NCI-H2227 treated with DMSO at 0.1 percent for 48 hours (cell line): Measurements from ENCODE around the gene ICAM3.

ENCODE experiments used
- DNase-seq: peaks from one replicate; lab custom pipeline; 2025; lab: John Stamatoyannopoulos, UW

The ICAM3 gene

DNA sequence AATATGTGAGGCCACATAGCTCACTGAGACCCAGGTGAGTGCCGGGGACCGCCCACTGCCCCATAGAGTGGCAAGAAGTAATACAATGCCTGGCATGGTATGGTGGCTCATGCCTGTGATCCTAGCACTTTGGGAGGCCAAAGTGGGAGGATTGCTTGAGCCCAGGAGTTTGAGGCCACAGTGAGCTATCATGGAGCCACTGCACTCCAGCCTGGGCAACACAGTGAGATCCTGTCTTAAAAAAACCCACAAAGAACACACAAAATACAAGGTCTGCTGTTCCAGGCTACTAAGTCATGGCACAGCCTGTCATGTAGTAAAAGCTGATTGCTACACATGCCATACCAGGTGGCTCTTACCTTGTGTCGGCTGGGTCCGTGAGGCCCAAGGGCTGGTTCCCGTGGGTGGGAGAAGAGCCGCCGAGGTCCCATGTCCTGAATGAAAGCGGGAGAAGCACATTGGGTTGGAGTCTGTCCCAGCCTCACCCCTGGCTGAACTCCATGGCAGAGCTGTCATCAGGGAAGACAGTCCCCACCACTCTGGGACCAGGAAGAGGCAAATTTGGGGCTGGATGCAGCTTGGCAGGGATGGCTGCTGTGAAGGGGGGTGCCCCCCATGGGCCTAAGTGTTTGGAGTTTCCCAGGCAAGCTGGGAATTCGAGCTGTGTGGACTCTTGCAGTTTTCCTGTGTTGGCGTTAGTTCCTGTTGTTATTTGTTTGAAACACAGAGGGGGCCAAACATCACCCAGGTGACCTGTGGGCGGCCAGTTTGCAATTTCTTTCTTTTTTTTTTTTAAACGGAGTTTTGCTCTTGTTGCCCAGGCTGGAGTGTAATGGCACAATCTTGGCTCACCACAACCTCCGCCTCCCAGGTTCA is 20.4 kb downstream of the ICAM3 start:
- DNase-seq: no peak

- no peak for DNase-seq
These were observed 21.5 kb downstream of the ICAM3 start for GRCh38 chr19:10317857-10318462.

GRCh38 chr19:10317045-10317856 is 22.2 kb downstream of the ICAM3 start:
- DNase-seq: no peak

DNA sequence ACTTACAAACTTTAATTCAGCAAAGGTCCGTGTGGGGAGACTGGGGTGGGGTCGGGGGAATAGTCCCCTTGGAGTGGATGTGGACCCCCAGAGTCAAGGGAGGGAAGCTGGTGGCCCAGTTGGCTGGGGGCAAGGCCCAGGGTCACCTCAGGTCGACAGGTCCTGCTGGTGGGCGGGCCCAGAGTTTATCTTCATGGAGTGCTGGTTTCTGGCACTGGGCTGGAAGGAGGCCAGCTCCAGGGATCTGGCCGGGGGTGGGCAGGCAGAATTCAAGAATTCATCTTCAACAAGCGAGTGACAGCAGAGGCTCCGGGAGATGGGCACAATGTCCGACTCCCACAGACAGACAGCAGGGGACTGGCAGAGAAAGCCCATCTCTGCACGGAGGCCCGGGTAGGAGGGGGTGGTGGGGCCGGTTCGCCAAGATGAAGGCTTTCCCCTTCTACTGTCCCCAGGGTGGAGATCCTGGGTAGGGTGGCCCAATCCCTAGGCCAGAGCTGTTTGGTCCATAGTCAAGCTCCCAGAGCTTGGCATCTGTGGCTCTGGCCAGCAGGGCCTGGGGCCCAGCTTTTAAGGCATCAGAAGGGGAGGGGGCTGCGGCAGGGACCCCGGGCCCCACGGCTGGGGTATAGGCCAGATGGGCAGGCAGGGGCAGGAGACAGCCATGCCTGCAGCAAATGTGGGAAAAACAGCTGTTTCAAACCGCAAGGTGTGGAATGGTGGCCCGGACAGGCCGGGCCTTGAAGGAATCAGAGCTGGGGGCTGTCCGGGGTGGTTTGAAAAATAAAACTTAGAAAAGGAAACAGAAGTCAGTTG is 23.0 kb downstream of the ICAM3 start:
- DNase-seq: no peak

- peak; percentile 64 for DNase-seq
These were observed 23.8 kb downstream of the ICAM3 start, which contains the start of gene FDX2 for GRCh38 chr19:10315335-10316214. Gene FDX2, minus strand, starts transcription at chr19:10316015. Its CDS starts 19 bp downstream, at chr19:10315996.

DNA sequence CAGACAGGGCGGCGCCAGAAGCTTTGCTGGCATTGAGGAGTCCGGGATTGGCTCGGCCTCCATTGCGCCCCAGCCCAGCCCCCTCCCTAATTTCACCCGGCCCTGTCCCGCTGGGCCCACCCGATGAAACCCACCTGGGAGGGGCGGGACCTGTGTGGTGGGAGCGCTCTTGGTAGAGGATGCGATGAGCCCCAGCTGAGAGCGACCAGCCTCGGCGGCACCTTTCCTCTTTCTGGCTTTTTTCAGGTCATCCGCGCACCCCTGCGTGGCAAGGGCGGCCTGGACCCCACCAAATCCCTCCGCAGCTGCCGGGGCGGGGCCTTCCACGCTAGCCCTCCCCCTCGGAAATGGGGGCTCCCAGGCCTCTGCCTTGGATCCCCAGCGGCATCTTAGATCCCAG is 30.0 kb downstream of the ICAM3 start, which contains the start of gene ZGLP1:
Gene ZGLP1, minus strand, starts transcription at position 393 of the 400 bp plus-strand sequence.
- DNase-seq: no peak

DNA sequence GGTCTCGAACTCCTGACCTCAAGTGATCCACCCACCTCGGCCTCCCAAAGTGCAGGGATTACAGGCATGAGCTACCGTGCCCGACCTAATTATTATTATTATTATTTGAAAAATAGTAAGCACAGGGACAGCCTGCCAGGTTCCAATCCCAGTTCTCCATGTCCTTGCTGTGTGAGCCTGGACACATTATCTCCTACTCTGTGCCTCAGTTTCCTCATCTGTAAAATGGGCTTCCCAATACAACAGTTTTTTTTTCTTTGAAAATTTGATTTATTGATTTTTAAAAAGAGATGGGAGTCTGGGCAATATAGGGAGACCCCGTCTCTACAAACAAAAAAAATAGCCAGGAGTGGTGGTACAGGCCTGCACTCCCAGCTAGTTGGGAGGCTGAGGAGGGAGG is 33.1 kb downstream of the ICAM3 start:
- DNase-seq: no peak

- no peak for DNase-seq
These were observed 34.2 kb downstream of the ICAM3 start for GRCh38 chr19:10305139-10305806.

DNA sequence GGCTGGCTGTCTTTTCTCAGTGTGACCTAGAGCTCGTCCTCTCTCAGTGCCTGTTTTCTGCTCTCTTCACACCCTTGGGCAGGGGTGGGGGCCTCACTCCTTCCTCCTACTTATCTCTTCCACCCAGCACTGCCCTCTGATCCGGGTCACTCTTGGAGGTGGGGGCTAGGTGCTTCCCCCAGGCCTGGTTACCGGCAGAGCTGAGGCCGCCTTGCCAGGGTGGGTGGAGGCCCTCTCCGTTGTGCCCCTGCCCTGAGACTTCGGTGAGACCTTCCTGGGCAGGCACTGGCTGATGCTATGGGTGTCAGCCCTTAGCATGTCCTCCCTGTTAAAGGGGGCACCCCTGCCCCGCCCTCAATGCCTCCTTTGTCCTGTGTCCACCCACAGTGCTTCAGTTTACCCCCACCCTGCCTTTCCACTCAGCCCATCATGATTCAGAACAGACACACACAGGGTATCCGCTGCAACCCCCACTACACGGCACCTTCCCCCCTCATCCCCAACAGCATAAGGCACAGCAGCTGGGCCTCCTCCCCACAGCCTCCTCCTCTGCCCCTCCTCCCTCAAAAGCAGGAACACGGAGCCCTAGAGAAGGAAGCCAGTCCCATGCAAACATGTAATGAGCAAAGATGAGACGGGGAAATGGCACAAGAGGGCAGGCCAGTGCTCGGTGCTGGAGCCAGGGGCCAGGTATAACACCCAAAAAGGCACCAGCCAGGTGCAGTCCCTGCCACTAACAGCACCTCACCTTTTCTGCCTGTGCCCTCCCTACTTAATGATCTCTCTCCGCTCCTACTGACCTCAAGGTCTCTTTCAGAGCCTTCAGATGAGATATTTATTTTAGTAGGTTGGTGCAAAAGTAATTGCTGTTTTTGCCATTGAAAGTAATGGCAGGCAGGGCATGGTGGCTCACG is 39.6 kb downstream of the ICAM3 start:
- DNase-seq: no peak

GRCh38 chr19:10295847-10296591 is 43.4 kb downstream of the ICAM3 start:
- no peak for DNase-seq

DNA sequence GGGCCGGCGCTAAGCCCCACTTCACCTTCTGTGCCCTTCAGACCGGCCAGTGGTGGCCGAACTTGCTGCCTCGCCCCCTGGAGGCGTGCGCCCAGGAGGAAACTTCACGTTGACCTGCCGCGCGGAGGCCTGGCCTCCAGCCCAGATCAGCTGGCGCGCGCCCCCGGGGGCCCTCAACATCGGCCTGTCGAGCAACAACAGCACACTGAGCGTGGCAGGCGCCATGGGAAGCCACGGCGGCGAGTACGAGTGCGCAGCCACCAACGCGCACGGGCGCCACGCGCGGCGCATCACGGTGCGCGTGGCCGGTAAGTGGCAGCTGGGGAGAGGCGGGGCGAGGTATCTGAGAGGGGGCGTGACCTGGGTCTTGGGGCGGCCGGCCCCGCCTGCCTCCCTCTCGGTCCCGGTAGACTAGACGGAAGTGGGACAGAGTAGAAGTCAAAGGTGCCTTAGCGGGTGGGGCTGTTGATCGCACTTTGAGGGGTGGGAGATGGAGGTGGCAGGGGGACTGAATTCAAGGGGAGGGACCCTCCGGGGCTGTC is 44.0 kb downstream of the ICAM3 start:
- no peak for DNase-seq

DNA sequence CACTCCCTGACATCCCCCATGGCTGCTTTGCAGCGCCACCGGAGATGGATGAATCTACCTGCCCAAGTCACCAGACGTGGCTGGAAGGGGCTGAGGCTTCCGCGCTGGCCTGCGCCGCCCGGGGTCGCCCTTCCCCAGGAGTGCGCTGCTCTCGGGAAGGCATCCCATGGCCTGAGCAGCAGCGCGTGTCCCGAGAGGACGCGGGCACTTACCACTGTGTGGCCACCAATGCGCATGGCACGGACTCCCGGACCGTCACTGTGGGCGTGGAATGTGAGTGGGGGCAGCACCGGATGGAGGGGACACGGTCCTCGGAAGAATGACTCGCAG is 45.1 kb downstream of the ICAM3 start:
- DNase-seq: no peak

- no peak for DNase-seq
These were observed 45.6 kb downstream of the ICAM3 start for GRCh38 chr19:10293637-10294367.

DNA sequence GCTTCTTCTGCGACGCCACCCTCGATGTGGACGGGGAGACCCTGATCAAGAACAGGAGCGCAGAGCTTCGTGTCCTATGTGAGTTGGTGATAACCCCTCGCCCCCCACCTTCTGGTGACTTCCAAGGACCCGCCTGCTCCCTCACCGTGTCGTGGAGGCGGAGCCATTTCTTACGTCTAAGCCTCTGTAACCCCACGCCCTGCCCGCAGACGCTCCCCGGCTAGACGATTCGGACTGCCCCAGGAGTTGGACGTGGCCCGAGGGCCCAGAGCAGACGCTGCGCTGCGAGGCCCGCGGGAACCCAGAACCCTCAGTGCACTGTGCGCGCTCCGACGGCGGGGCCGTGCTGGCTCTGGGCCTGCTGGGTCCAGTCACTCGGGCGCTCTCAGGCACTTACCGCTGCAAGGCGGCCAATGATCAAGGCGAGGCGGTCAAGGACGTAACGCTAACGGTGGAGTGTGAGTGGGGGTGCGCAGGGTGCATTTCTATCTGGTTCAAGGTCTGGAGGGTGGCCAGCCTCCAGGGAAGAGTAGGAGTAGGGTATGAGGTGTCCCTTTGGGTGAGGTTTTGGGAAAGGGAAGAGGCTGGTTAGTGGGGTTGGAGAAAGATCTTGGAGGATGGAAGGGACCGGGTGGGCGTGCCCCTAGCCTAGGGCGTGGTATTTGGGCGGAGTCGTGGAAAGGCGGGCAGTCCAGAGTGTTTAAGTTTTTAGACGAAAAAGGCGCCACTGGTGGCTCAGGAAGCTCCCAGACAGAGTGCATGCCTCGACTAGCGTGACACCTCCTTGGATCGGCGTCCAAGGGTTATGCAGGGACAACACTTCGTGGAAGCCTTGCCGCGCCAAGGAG is 46.4 kb downstream of the ICAM3 start:
- DNase-seq: no peak

DNA sequence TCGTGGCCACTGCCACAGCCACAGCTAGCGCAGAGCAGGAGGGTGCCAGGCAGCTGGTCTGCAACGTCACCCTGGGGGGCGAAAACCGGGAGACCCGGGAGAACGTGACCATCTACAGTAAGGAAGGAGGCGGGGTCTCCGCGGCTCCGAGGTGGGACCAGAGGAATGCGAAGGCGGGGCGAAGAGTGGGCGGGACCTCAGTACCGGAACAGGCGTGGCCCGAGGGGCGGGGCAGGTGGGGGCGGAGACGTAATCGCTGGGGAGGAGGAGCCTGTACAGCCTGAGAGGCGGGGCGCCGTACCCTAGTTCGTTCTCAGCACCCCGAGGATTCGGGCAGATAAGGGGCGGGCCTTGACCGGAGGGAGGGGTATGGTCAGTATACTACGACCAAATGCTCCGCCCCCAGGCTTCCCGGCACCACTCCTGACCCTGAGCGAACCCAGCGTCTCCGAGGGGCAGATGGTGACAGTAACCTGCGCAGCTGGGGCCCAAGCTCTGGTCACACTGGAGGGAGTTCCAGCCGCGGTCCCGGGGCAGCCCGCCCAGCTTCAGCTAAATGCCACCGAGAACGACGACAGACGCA is 47.1 kb downstream of the ICAM3 start:
- peak; percentile 16 for DNase-seq
